RWPE1 (cell line): ENCODE data around the gene ASMT.

Experiments
- CTCF ChIA-PET: fragments of 350-600 bp; sonication (Branson Sonifier 250); formaldehyde crosslinking; extraction: SDS; loops from one replicate; lab custom pipeline; 2021; lab: Yijun Ruan, JAX
- POLR2A ChIA-PET: fragments of 400-600 bp; formaldehyde crosslinking; extraction: SDS; loops from one replicate; lab custom pipeline; 2020; ENCODE audit warnings: antibody characterized with exemption; ENCODE audit not compliant: low non-redundant PET; lab: Yijun Ruan, JAX
- DNase-seq: peaks from one replicate; pipeline ENCODE4 v3.0.0; 2012; ENCODE audit warnings: low spot score
- H3K27ac ChIP-seq: fragments of 450-650 bp; 2 replicates; pipeline ENCODE4 v1.5.1; 2017
- CTCF ChIP-seq: fragments of 450-650 bp; conservative IDR thresholded peaks from 2 replicates; pipeline ENCODE4 v1.5.1; 2017; ENCODE audit warnings: low read depth, mild to moderate bottlenecking

Gene ASMT

GRCh38 chrX:1582686-1583437 lies 32.0 kb upstream of the ASMT start:
- DNase-seq, result peak; percentile 45
- no peak for TF ChIP-seq CTCF
- ChIA-PET CTCF (no interaction called here), POLR2A (no interaction called here)
- no peak overlapping the region for H3K27ac ChIP-seq

- no peak overlapping the region for H3K27ac ChIP-seq
These were observed 30.4 kb upstream of the ASMT start for GRCh38 chrX:1584237-1585011.

GRCh38 chrX:1587161-1587560 lies 27.7 kb upstream of the ASMT start:
- CTCF ChIA-PET, result no interaction called here
- POLR2A ChIA-PET, result no interaction called here
- DNase-seq, result no peak
- no peak for TF ChIP-seq CTCF
- H3K27ac ChIP-seq, result no peak overlapping the region

More at GRCh38 chrX:1584237-1585011, 30.4 kb upstream of the ASMT start:
- no peak for DNase-seq
- ChIA-PET CTCF (no interaction called here), POLR2A (no interaction called here)
- TF ChIP-seq CTCF, result no peak

- no peak for TF ChIP-seq CTCF
- ChIA-PET CTCF (no interaction called here), POLR2A (no interaction called here)
- no peak overlapping the region for H3K27ac ChIP-seq
- DNase-seq, result no peak
These were observed 25.3 kb upstream of the ASMT start for GRCh38 chrX:1589356-1590130.

- CTCF ChIA-PET, result no interaction called here
- DNase-seq, result peak; percentile 90
- peak within 1 kb of the TSS; percentile 75 for H3K27ac ChIP-seq
- no peak for TF ChIP-seq CTCF
- POLR2A ChIA-PET, result no interaction called here
These were observed 23.6 kb upstream of the ASMT start, which contains the start of gene AKAP17A for GRCh38 chrX:1591102-1591862. Gene AKAP17A (plus strand): TSS chrX:1591604. CDS start chrX:1593463, 1,859 bp downstream.
